NCI-H146 treated with DMSO at 0.1 percent for 48 hours (cell line): ENCODE data around the gene SFXN3.

Experiments
- DNase-seq: peaks from one replicate; lab custom pipeline; 2025; ENCODE audit not compliant: unreplicated experiment; lab: John Stamatoyannopoulos, UW

The SFXN3 gene

GRCh38 chr10:101072923-101073322 is 41.9 kb downstream of the SFXN3 start:
- no peak for DNase-seq

DNA sequence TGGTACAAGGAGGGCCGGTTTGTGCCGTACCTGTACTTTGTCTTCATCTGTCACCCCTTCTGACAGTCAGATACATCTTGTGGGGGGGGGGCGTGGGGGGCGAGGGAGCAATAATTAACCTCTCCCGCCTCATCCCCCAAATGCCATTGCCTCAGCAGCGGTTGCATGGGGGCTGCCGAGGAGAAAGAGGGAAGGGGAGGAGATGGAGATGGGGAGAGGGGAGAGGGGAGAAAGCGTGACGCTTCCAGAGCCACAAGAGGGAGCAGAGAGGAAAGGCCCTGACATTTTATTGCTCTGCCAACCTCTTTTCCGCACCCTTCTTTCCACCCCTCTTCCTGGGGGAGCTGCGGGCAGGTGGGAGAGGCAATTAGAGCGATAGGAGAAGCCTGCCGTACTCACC is 42.6 kb downstream of the SFXN3 start:
- DNase-seq = no peak

GRCh38 chr10:101075775-101076174 is 44.7 kb downstream of the SFXN3 start:
- DNase-seq = no peak

GRCh38 chr10:101076630-101077029 is 45.6 kb downstream of the SFXN3 start:
- no peak for DNase-seq

GRCh38 chr10:101079874-101080273 is 48.8 kb downstream of the SFXN3 start:
- no peak for DNase-seq

DNA sequence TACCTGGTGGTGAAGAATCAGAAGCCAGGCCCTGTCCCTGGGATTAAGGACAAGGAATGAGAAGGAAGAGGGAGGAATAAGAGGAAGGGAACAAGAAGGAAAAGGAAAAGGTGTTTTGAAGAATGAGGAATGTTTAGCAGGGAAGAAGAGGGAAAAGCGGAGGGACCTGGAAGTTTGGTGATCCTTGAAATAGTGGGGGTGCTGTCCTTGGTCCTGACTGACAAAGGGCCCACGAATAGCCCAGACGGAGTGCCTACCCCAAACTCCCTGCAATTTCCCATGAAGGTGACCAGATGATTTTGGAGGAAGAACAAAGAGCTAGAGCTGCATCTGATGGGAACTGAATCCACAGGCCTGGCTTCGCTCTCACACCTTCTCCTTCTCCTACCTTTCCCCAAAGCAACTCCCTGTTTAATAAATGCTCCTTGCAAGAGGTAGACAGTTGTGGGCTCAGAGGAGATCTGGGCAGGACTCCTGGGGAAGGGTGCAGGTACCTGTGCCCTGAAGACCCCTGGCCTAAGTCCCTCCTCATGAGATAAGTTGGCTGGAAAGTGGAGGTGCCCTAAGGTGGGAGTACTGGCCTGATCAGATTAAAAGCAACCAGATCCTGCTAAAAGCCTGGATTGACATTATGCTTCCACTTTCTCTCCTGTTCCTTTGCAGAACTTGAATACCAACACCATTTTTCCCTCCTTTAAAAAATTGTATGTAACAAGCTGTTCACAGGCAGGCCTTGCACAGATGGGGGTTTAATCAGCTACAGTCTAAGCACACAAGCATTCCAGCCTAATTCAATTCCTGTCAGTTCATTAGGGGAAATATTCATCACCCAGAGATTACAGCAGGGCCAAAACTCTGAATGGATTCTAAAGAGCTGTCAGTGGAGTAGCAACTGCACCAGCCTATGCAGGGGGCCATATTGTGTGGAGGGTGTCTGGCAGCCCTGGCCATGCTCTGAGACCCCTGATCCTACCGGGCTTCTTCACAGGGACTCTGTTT is 50.2 kb downstream of the SFXN3 start:
- DNase-seq = no peak

DNA sequence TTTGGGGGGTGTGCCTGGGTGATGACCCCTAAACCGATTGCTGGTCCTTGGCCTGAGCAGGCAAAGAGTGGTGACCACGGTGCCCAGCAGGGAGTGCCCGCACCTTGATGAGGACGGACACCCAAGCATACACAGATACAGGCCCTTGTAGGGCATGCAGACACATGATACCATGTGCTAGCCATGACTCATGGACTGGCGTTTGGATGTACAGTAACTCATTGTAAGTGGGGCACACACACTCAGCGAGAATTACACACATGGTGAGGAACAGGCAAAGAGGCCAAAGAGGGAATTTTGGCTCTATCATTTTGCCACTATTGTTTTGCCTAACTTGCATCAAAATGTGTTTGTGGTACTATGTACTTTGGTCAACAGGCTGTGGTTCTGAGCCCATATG is 54.8 kb downstream of the SFXN3 start:
- no peak for DNase-seq

DNA sequence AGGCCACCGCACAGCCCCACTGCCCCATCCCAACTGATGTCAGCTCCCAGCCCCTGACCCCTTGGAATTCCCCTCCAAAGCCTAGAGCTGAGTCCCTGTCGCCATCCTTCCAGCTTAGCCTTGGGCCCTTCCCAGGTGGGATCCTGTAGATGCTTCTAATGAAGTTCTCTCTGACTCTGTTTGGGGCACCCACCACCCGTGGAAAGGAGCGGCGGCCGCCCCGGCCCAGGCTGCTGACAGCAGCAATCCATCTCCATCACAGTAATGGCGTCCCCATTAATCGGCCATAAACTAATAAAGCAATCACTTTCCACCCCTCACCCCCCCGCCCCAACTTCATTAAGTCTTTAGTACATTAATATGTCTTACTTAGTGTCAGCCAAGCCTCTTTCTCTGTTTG is 56.3 kb downstream of the SFXN3 start:
- no peak for DNase-seq

GRCh38 chr10:101087965-101088364 is 56.9 kb downstream of the SFXN3 start:
- no peak for DNase-seq

DNA sequence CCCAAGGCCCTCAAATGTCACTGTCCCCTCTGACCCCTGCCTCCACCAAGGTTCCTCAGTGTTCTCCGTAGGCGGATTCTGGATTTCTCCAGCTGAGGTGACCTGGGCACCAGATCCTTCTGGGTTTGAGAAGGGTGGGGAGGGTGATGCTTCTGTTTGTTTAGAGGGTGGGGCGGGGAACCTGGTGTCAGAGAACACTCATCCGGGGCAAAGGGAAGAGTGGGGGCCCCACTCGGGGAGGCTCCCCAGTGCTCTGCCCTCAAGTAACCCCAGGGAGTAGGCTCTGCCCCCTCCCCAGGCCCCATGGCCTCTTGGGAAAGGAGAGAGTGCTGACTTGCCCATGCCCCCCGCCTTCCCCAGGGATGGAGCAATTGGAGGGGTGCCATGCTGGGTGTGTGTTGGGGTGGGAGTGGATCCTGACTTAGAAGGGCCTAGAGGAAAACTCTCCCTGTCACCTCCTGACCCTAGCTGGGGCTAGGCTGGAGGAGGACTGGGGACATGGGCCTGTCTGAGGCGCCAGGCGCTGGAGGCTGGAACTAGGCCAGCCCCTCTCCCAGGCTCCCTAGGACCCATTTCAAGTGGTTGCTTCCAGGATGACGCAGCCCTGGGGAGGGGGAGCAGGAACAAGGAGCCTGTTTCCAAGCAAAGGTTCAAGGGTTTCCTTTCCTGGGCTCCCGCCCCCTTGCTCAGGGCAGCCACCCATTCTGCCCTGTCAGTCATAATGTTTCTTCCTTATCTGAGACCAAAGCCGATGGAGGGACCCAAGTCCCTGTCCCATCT is 58.7 kb downstream of the SFXN3 start:
- no peak for DNase-seq

DNA sequence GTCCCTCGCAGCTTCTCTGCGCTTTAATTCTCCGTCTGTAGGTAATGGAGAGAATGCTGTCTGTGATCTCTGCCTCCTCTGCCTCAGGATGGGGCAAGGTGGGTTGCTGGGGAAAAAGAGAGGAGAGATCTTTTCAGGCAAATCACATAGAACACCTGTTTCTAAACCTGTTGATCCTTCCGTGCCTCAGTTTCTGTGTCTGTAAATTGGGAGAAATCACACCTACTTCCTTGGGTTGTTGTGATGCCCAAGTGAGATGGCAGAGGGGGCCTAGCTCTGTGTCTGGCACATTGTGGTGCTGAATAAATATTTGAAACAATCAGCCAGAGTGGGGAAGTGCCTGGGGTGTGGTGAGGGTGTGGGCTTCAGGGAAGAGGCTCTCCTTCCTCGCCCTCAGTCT is 59.6 kb downstream of the SFXN3 start:
- DNase-seq = no peak
